Ovary (tissue), 3 donors: ENCODE measurements around the gene SH2B2.
"Not testable (repeated sequence)": the region's sequence is repeated elsewhere in the genome, so short reads cannot be mapped to it uniquely, and the experiment has no call there.

Experiments
- CTCF ChIP-seq, 3 donors: fragments of 450-650 bp in 2 of 3; fragments of 200-600 bp in 1 of 3; IDR thresholded peaks; one replicate each; pipeline versions ENCODE4 v1.5.1 to v1.8.0; 2016 to 2022; ENCODE audit warnings: antibody characterized with exemption in 3 of 3, mild to moderate bottlenecking in 1 of 3
- EP300 ChIP-seq: sonication (generic); formaldehyde crosslinking; IDR thresholded peaks from one replicate; pipeline ENCODE4 v1.6.1; 2017; ENCODE audit warnings: antibody characterized with exemption
- POLR2A ChIP-seq: fragments of 450-650 bp; IDR thresholded peaks from one replicate; pipeline ENCODE4 v1.6.1; 2017; ENCODE audit warnings: antibody characterized with exemption, mild to moderate bottlenecking, moderate library complexity
- donor health status: DM: no; HTN: no; CAD: no.

GRCh38 chr7:102301367-102301766 lies 14.7 kb downstream of the SH2B2 start:
- TF ChIP-seq CTCF (IDR thresholded peaks at IDR 0.05); EP300; POLR2A: not testable (repeated sequence)
